Sigmoid colon (tissue), 4 donors: ENCODE results near the gene GSTP1.

Experiments
- EP300 ChIP-seq, 4 donors: sonication (generic); formaldehyde crosslinking; IDR thresholded peaks; one replicate each; pipeline ENCODE4 v1.6.1; 2017; ENCODE audit warnings: antibody characterized with exemption in 4 of 4
- POLR2A ChIP-seq, 2 donors: fragments of 450-650 bp; IDR thresholded peaks; one replicate each; pipeline ENCODE4 v1.6.1; 2016; ENCODE audit warnings: antibody characterized with exemption in 2 of 2, mild to moderate bottlenecking in 2 of 2, moderate library complexity in 2 of 2
- TF ChIP-seq, protein P1 (sequence below), 4 experiments: fragments of 450-650 bp in 3 of 4; fragments of 200-600 bp in 1 of 4; IDR thresholded peaks; one replicate each; pipeline ENCODE4 v1.5.1; 2016 to 2019; ENCODE audit warnings: antibody characterized with exemption in 4 of 4, mild to moderate bottlenecking in 3 of 4, moderate library complexity in 2 of 4

GRCh38 chr11:67632175-67632981 lies 48.8 kb downstream of the GSTP1 start:
- TF ChIP-seq, protein P1, sequence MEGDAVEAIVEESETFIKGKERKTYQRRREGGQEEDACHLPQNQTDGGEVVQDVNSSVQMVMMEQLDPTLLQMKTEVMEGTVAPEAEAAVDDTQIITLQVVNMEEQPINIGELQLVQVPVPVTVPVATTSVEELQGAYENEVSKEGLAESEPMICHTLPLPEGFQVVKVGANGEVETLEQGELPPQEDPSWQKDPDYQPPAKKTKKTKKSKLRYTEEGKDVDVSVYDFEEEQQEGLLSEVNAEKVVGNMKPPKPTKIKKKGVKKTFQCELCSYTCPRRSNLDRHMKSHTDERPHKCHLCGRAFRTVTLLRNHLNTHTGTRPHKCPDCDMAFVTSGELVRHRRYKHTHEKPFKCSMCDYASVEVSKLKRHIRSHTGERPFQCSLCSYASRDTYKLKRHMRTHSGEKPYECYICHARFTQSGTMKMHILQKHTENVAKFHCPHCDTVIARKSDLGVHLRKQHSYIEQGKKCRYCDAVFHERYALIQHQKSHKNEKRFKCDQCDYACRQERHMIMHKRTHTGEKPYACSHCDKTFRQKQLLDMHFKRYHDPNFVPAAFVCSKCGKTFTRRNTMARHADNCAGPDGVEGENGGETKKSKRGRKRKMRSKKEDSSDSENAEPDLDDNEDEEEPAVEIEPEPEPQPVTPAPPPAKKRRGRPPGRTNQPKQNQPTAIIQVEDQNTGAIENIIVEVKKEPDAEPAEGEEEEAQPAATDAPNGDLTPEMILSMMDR (IDR thresholded peaks at IDR 0.05): no peak
- TF ChIP-seq POLR2A (IDR thresholded peaks at IDR 0.05): no peak
- no peak for TF ChIP-seq EP300 (IDR thresholded peaks at IDR 0.05)
